Lower lobe of right lung (tissue), 2 donors: ENCODE results near the gene ZAP70. TPM values are rescaled to one million over a fixed set of nuclear protein-coding genes. Genes with fewer than 3 reads are reported as not detected.
A peak's percentile ranks its signal among the peaks of the same experiment; 100 is the strongest.

Experiments
- ATAC-seq, 2 donors: fragments of 200-7000 bp; cut with Tn5 transposase; one replicate each; pipeline ENCODE4 v1.9.1; 2020 to 2022; ENCODE audit warnings: mild to moderate bottlenecking in 2 of 2, moderate library complexity in 2 of 2
- DNase-seq: peaks from one replicate; pipeline ENCODE4 v3.0.0-alpha.2; 2020
- H3K27ac ChIP-seq: fragments of 200-600 bp; one replicate; pipeline ENCODE4 v1.8.0; 2022
- H3K27me3 ChIP-seq: fragments of 200-600 bp; one replicate; pipeline ENCODE4 v1.8.0; 2022; ENCODE audit warnings: low read depth
- H3K36me3 ChIP-seq: fragments of 200-600 bp; one replicate; pipeline ENCODE4 v1.8.0; 2022; ENCODE audit warnings: mild to moderate bottlenecking
- H3K4me1 ChIP-seq: fragments of 200-600 bp; one replicate; pipeline ENCODE4 v1.8.0; 2022
- H3K4me3 ChIP-seq: fragments of 200-600 bp; one replicate; pipeline ENCODE4 v1.8.0; 2022; ENCODE audit warnings: mild to moderate bottlenecking
- H3K9me3 ChIP-seq: fragments of 200-600 bp; one replicate; pipeline ENCODE4 v1.8.0; 2022
- intact Hi-C: fragments of 100-400 bp; cut with DNase I; formaldehyde crosslinking; loops from one replicate; pipeline ENCODE4 v1.11.0; 2022
- total RNA-seq: library from RNA; stranded (reverse); fragmentation: NEBNext Ultra II Directional; extraction: Animal tissue kit (Norgen Biotek cat#: 25700); gene quantifications from one replicate; pipeline ENCODE4 v1.2.1, GENCODE V29; 2021
- TF ChIP-seq, protein P1 (sequence below): fragments of 200-600 bp; IDR thresholded peaks from one replicate; pipeline ENCODE4 v1.8.0; 2022; ENCODE audit warnings: antibody characterized with exemption, mild to moderate bottlenecking
- donor health status: DM: no; HTN: yes; CAD: no; lungs with severe emphysema.

ZAP70 gene
- total RNA-seq, 1 donor from 2014 or later = 8.8 TPM

GRCh38 chr2:97706112-97706511 lies 7.3 kb upstream of the ZAP70 start:
- no peaks in the 10 kb centered on the region for H3K36me3 ChIP-seq
- TF ChIP-seq, protein P1, sequence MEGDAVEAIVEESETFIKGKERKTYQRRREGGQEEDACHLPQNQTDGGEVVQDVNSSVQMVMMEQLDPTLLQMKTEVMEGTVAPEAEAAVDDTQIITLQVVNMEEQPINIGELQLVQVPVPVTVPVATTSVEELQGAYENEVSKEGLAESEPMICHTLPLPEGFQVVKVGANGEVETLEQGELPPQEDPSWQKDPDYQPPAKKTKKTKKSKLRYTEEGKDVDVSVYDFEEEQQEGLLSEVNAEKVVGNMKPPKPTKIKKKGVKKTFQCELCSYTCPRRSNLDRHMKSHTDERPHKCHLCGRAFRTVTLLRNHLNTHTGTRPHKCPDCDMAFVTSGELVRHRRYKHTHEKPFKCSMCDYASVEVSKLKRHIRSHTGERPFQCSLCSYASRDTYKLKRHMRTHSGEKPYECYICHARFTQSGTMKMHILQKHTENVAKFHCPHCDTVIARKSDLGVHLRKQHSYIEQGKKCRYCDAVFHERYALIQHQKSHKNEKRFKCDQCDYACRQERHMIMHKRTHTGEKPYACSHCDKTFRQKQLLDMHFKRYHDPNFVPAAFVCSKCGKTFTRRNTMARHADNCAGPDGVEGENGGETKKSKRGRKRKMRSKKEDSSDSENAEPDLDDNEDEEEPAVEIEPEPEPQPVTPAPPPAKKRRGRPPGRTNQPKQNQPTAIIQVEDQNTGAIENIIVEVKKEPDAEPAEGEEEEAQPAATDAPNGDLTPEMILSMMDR = no peak
- no peaks in the 10 kb centered on the region for H3K9me3 ChIP-seq
- DNase-seq = no peak
- H3K4me3 ChIP-seq = no peak overlapping the region
- no peak overlapping the region for H3K27ac ChIP-seq
- intact Hi-C loops = no loop called here
- H3K27me3 ChIP-seq = peaks cover 7% of the 10 kb centered on the region
- H3K4me1 ChIP-seq = no peaks in the 10 kb centered on the region
- ATAC-seq = peak in 1 of 2 donors; percentile 25

DNA sequence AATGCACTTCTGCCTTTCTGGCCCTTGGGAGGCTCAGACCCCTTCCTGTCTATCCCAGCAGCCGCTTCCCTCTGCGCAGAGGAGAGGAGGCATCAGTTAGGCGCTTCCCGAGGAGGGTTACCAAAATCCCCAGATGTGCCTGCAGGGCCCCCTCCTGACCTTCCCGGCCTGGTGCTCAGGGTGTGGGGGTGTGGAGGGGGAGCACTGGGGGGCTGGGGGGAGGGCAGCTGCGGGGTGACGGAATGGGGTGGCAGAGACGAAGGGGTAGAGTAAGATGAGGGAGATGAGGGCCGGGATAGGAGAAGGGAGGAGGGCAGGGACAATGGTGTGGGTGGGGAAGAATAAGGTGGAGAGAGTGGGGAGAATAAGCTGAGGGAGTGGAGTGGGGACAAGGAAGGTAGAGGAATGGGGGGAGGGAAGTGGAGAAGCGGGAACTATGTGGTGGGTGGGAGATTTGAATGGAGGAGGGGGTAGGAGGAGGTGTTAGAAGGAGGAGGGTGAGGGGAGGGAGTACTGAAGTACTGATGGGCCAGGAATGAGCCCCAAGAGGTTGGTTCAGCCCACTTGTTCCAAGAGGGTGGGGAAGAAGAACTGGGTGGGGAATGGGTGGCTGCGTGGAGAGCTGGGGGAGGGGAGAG lies 6.5 kb upstream of the ZAP70 start:
- H3K4me3 ChIP-seq = no peak overlapping the region
- peaks cover 7% of the 10 kb centered on the region for H3K27me3 ChIP-seq
- no peak overlapping the region for H3K27ac ChIP-seq
- no peak for ATAC-seq
- no peaks in the 10 kb centered on the region for H3K9me3 ChIP-seq
- intact Hi-C loops = no loop called here
- no peaks in the 10 kb centered on the region for H3K36me3 ChIP-seq
- TF ChIP-seq, protein P1 = no peak
- no peak for DNase-seq
- no peaks in the 10 kb centered on the region for H3K4me1 ChIP-seq

- no peak overlapping the region for H3K4me3 ChIP-seq
- no peaks in the 10 kb centered on the region for H3K4me1 ChIP-seq
- H3K36me3 ChIP-seq = no peaks in the 10 kb centered on the region
- peaks cover 7% of the 10 kb centered on the region for H3K27me3 ChIP-seq
- ATAC-seq (peak; percentile 28 to 53), DNase-seq (no peak)
- H3K9me3 ChIP-seq = no peaks in the 10 kb centered on the region
- no peak overlapping the region for H3K27ac ChIP-seq
- intact Hi-C loops = no loop called here
- TF ChIP-seq, protein P1 = no peak
Observed at GRCh38 chr2:97707362-97708047, 5.9 kb upstream of the ZAP70 start.

- Histone ChIP-seq H3K9me3 (no peaks in the 10 kb centered on the region), H3K4me3 (no peak overlapping the region), H3K27ac (no peak overlapping the region), H3K27me3 (peaks cover 7% of the 10 kb centered on the region), H3K4me1 (no peaks in the 10 kb centered on the region), H3K36me3 (no peaks in the 10 kb centered on the region)
- intact Hi-C loops = no loop called here
- DNase-seq = no peak
- ATAC-seq = no peak
- TF ChIP-seq, protein P1 = no peak
Observed at GRCh38 chr2:97708048-97708380, 5.4 kb upstream of the ZAP70 start.

DNA sequence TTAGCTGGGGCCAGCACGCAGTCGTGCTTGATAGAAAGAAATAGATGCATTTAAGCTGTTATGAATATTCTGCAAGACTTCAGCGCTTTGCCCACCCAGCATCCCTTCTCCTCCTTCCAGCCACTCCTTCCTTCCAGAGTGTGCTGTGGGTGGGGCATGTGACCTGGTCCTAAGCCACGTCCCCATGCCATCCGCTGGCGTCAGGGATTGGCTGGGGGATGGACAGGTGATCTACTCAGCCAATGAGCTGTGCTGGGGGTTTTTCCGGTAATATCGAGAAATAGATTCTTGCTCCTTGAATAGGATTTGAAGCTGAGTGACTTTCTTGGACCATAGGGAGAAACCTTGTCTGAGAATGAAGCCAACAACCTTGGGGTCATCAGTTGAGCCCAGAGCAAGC lies 4.8 kb upstream of the ZAP70 start:
- H3K9me3 ChIP-seq = no peaks in the 10 kb centered on the region
- intact Hi-C loops = no loop called here
- DNase-seq = no peak
- no peaks in the 10 kb centered on the region for H3K4me1 ChIP-seq
- no peaks in the 10 kb centered on the region for H3K36me3 ChIP-seq
- H3K27me3 ChIP-seq = peaks cover 7% of the 10 kb centered on the region
- H3K27ac ChIP-seq = no peak overlapping the region
- TF ChIP-seq, protein P1 = no peak
- no peak overlapping the region for H3K4me3 ChIP-seq
- ATAC-seq = no peak
